Heart right ventricle (tissue), 16 donors: ENCODE data around the gene SLC12A8. TPM values are rescaled to one million over a fixed set of nuclear protein-coding genes. Genes with fewer than 3 reads are reported as not detected.

Experiments used
- ATAC-seq, 8 donors: fragments of 200-7000 bp; cut with Tn5 transposase; one replicate each; pipeline ENCODE4 v1.9.1; 2020; ENCODE audit warnings: mild to moderate bottlenecking in 8 of 8, moderate library complexity in 8 of 8, moderate number of reproducible peaks in 1 of 8
- DNase-seq, 2 donors: peaks; one replicate each; pipeline ENCODE4 v3.0.0-alpha.2; 2020
- H3K27ac ChIP-seq, 10 donors: fragments of 200-600 bp; sonication (generic) in 2 of 10; one replicate each; pipeline versions ENCODE4 v1.5.0 to v1.8.0; 2020 to 2022; ENCODE audit warnings: mild to moderate bottlenecking in 3 of 10
- H3K27me3 ChIP-seq, 7 donors: fragments of 200-600 bp; one replicate each; pipeline ENCODE4 v1.8.0; 2021 to 2022; ENCODE audit warnings: mild to moderate bottlenecking in 2 of 7
- H3K36me3 ChIP-seq, 9 donors: fragments of 200-600 bp; sonication (generic) in 1 of 9; one replicate each; pipeline versions ENCODE4 v1.5.0 to v1.8.0; 2020 to 2022; ENCODE audit warnings: mild to moderate bottlenecking in 2 of 9
- H3K4me1 ChIP-seq, 9 donors: fragments of 200-600 bp; sonication (generic) in 1 of 9; one replicate each; pipeline versions ENCODE4 v1.5.0 to v1.8.0; 2020 to 2022; ENCODE audit warnings: mild to moderate bottlenecking in 4 of 9
- H3K4me3 ChIP-seq, 10 donors: fragments of 200-600 bp; sonication (generic) in 2 of 10; one replicate each; pipeline versions ENCODE4 v1.5.0 to v1.8.0; 2020 to 2022; ENCODE audit warnings: mild to moderate bottlenecking in 7 of 10, moderate library complexity in 2 of 10
- H3K9me3 ChIP-seq, 11 donors: fragments of 200-600 bp in 10 of 11; sonication (generic) in 2 of 11; one replicate each; pipeline versions ENCODE4 v1.5.0 to v1.8.0; 2013 to 2022; ENCODE audit warnings: mild to moderate bottlenecking in 2 of 11, control low read depth in 1 of 11, moderate library complexity in 1 of 11
- CTCF ChIP-seq, 9 donors: fragments of 200-600 bp; sonication (generic) in 2 of 9; IDR thresholded peaks; one replicate each; pipeline versions ENCODE4 v1.5.0 to v1.8.0; 2021 to 2022; ENCODE audit warnings: antibody characterized with exemption in 9 of 9, mild to moderate bottlenecking in 5 of 9, moderate library complexity in 1 of 9
- WGBS, 2 donors: extraction: QIAGEN DNeasy Blood & Tissue Kit; methylation state at CpG; one replicate each; pipeline ENCODE4 v1.1.7; 2013; ENCODE audit warnings: inconsistent platforms in 1 of 2; 5-methylcytosine and 5-hydroxymethylcytosine counted together
- intact Hi-C, 10 donors: fragments of 100-400 bp; cut with DNase I; formaldehyde crosslinking; loops; one replicate each; pipeline versions ENCODE4 v1.11.1 to v1.14.2; 2022
- polyA plus RNA-seq, 2 donors: library from polyadenylated mRNA; stranded (reverse); fragments of 200-250 nt; gene quantifications; one replicate each; pipeline ENCODE4 v1.2.3, GENCODE V29; 2013
- total RNA-seq, 10 donors: library from RNA; stranded (reverse); fragmentation: NEBNext Ultra II Directional in 3 of 10; extraction: Animal tissue kit (Norgen Biotek cat#: 25700) in 3 of 10; gene quantifications; one replicate each; pipeline versions ENCODE4 v1.2.1 to v1.2.4, GENCODE V29; 2021 to 2023
- donor health status: Arrhythmogenic right ventricular cardiomyopathy.
- donor health status: ischemic (EF 13 %, LVEDD 7.1; RV severe dilation, severe dysfunction).
- donor health status: healthy with polysubstance abuse.
- donor health status: DM: no; HTN: yes; CAD: no.
- donor health status: DM: no; HTN: no; CAD: no.
- donor health status: ischemic (EF 25% LVEDD 6.9; RV normal size, moderate dysfunction).
- donor health status: ischemic (EF 25% LVEDD 5.7; RV mildly dilated, moderate dysfunction).
- donor health status: healthy.
- donor health status: DM: yes; HTN: yes; CAD: no.
- donor health status: Ischemic cardiomyopathy.
- donor health status: ischemic (EF 35%, LVEDD 5.7; RV mildly dilated, moderate dysfunction).
- donor health status: nonischemic (EF 11% LVEDD 7.7; RV severe dilation, severe dysfunction).
- donor health status: DM: yes; HTN: yes; CAD: no.
- donor health status: PGD.
- donor health status: ischemic (EF 29% LVEDD 5.4; RV normal size, mild dysfunction).
- donor health status: nonischemic (EF 23%, LVEDD 6.1; RV moderate dilation, normal function).

The SLC12A8 gene
- total and polyA plus RNA-seq, 12 donors: 0.09 to 0.88 (median 0.40) TPM; not detected in 1

DNA sequence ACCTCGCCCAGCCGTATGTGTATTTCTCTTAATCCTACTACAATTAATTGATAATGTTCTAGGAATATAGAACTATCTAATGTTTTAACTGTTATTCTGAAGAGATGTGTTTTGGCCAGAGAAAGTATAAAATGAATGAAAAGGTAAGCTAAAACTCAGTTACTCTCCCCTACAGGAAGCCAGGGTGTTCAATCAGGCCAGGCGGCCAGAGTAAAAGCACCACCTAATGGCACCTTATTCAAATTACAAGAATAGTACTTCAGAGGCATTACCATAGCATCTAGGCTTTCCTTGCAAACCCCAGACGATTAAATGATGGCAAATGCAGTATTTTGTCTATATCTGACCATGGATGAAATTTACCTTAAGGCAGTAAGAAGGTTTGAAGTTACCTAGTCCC lies 10.4 kb downstream of the SLC12A8 start:
- Histone ChIP-seq H3K9me3 (peaks cover 0 to 12% (median 0%) of the 10 kb centered on the region in 11 donors), H3K36me3 (no peaks in the 10 kb centered on the region), H3K27me3 (no peaks in the 10 kb centered on the region), H3K27ac (no peak overlapping the region), H3K4me1 (no peaks in the 10 kb centered on the region), H3K4me3 (no peak overlapping the region)
- DNase-seq (no peak), ATAC-seq (no peak)
- WGBS, 2 donors: 81 to 82% methylated on average over 4 of the region's 4 CpGs
- intact Hi-C loops: loop anchor here in 1 of 10 donors (10.0 kb wide), 1 partner anchor 213 kb away; no protein-coding TSS in a partner anchor
- TF ChIP-seq CTCF (IDR thresholded peaks at IDR 0.05): peak in 1 of 9 donors; percentile 22

- DNase-seq (no peak), ATAC-seq (no peak)
- H3K27me3 ChIP-seq: no peaks in the 10 kb centered on the region
- no peak overlapping the region for H3K4me3 ChIP-seq
- H3K27ac ChIP-seq: no peak overlapping the region
- H3K9me3 ChIP-seq: peaks cover 0 to 12% (median 0%) of the 10 kb centered on the region in 11 donors
- intact Hi-C loops: loop anchor here in 1 of 10 donors (10.0 kb wide), 1 partner anchor 214 kb away; no protein-coding TSS in a partner anchor
- WGBS, 2 donors: 90 to 91% methylated on average over 6 of the region's 6 CpGs
- no peaks in the 10 kb centered on the region for H3K36me3 ChIP-seq
- no peaks in the 10 kb centered on the region for H3K4me1 ChIP-seq
- TF ChIP-seq CTCF (IDR thresholded peaks at IDR 0.05): no peak
Observed at GRCh38 chr3:125200731-125201139, 11.8 kb downstream of the SLC12A8 start.

GRCh38 chr3:125194849-125195601 lies 17.5 kb downstream of the SLC12A8 start:
- ATAC-seq (no peak), DNase-seq (no peak)
- intact Hi-C loops: loop anchor here in 1 of 10 donors (10.0 kb wide), 1 partner anchor 240 kb away; no protein-coding TSS in a partner anchor
- H3K27ac ChIP-seq: no peak overlapping the region
- no peaks in the 10 kb centered on the region for H3K36me3 ChIP-seq
- 75 to 83% methylated on average over 5 of the region's 5 CpGs for WGBS, 2 donors
- no peaks in the 10 kb centered on the region for H3K9me3 ChIP-seq
- no peak overlapping the region for H3K4me3 ChIP-seq
- no peak for TF ChIP-seq CTCF (IDR thresholded peaks at IDR 0.05)
- no peaks in the 10 kb centered on the region for H3K27me3 ChIP-seq
- no peaks in the 10 kb centered on the region for H3K4me1 ChIP-seq

- ATAC-seq (no peak), DNase-seq (no peak)
- no peaks in the 10 kb centered on the region for H3K27me3 ChIP-seq
- no peaks in the 10 kb centered on the region for H3K4me1 ChIP-seq
- WGBS, 2 donors: 86 to 94% methylated on average over 7 of the region's 7 CpGs
- no peaks in the 10 kb centered on the region for H3K9me3 ChIP-seq
- intact Hi-C loops: loop anchor here in 1 of 10 donors (10.0 kb wide), 1 partner anchor 241 kb away; no protein-coding TSS in a partner anchor
- H3K36me3 ChIP-seq: no peaks in the 10 kb centered on the region
- H3K27ac ChIP-seq: no peak overlapping the region
- no peak for TF ChIP-seq CTCF (IDR thresholded peaks at IDR 0.05)
- H3K4me3 ChIP-seq: no peak overlapping the region
Observed at GRCh38 chr3:125194061-125194848, 18.3 kb downstream of the SLC12A8 start.
